Endothelial cell of umbilical vein (primary cell): ENCODE data around the gene RAD9A. TPM values are rescaled to one million over a fixed set of nuclear protein-coding genes. Genes with fewer than 3 reads are reported as not detected.

Experiments
- BruUV-seq: library from RNA; stranded (reverse); fragments of 400-500 nt; replicated peaks from 2 replicates; lab custom pipeline; 2021; lab: Mats Ljungman, UMichigan
- CTCF ChIA-PET: fragments of 300-600, 350-600 bp; sonication (Branson Sonifier 250); formaldehyde crosslinking; loops from one replicate; lab custom pipeline; 2021; ENCODE audit warnings: antibody characterized with exemption, inconsistent platforms; lab: Charles Lee
- POLR2A ChIA-PET: fragments of 300-600, 350-600 bp; sonication (Branson Sonifier 250); formaldehyde crosslinking; loops from one replicate; lab custom pipeline; 2021; ENCODE audit warnings: antibody characterized with exemption, inconsistent platforms; lab: Charles Lee
- DNase-seq: peaks from one replicate; pipeline ENCODE4 v3.0.0-alpha.2; 2011; ENCODE audit warnings: low read depth, low spot score
- FAIRE-seq: peaks from 2 replicates; lab custom pipeline; 2011; peaks lifted over from hg19 to GRCh38; lab: Jason Lieb, UNC
- H2AFZ ChIP-seq: 2 replicates; pipeline ENCODE4 v1.6.0; 2012; ENCODE audit warnings: low read depth, low read length, control low read depth, inconsistent platforms
- H3K27ac ChIP-seq: 2 replicates; pipeline ENCODE4 v1.5.1; 2011; ENCODE audit warnings: low read depth, mild to moderate bottlenecking, control low read depth, low read length, moderate library complexity; ENCODE audit not compliant: insufficient read depth
- H3K27me3 ChIP-seq, 2 experiments: 2 replicates each; pipeline versions ENCODE4 v1.6.0 to v1.6.1; 2011; ENCODE audit warnings: low read length in 2 of 2, mixed read lengths in 1 of 2; ENCODE audit not compliant: control insufficient read depth in 2 of 2, insufficient read depth in 2 of 2
- H3K36me3 ChIP-seq, 2 experiments: 2 replicates in 1 of 2; 3 replicates in 1 of 2; pipeline ENCODE4 v1.5.1; 2011; ENCODE audit warnings: low read length in 2 of 2, mild to moderate bottlenecking in 1 of 2, moderate library complexity in 1 of 2; ENCODE audit not compliant: control insufficient read depth in 2 of 2, insufficient read depth in 2 of 2; ENCODE audit errors: extremely low read depth in 1 of 2
- H3K4me1 ChIP-seq: 3 replicates; pipeline ENCODE4 v1.5.1; 2011; ENCODE audit warnings: mild to moderate bottlenecking, low read length; ENCODE audit not compliant: control insufficient read depth, insufficient read depth; ENCODE audit errors: extremely low read depth
- H3K4me2 ChIP-seq: 2 replicates; pipeline ENCODE4 v1.6.1; 2011; ENCODE audit warnings: low read length, control low read depth, mixed read lengths; ENCODE audit not compliant: insufficient read depth
- H3K4me3 ChIP-seq, 3 experiments: fragments of 200-600 bp in 1 of 3; sonication (generic), shearing (Covaris generic) in 1 of 3; replicated peaks in 1 of 3; 2 replicates each; pipeline ENCODE4 v1.5.1; 2011 to 2016; ENCODE audit warnings: control low read depth in 3 of 3, low read length in 3 of 3, mild to moderate bottlenecking in 2 of 3, inconsistent platforms in 1 of 3, low read depth in 1 of 3, moderate library complexity in 1 of 3; ENCODE audit not compliant: insufficient read depth in 1 of 3
- H3K79me2 ChIP-seq: 2 replicates; pipeline ENCODE4 v1.6.0; 2012; ENCODE audit warnings: low read length, inconsistent platforms; ENCODE audit not compliant: control insufficient read depth, insufficient read depth
- H3K9ac ChIP-seq: replicated peaks from 2 replicates; pipeline ENCODE3; 2011; ENCODE audit warnings: low read length, control low read depth; ENCODE audit not compliant: insufficient read depth; ENCODE audit errors: extremely low read depth
- H3K9me1 ChIP-seq: replicated peaks from 3 replicates; pipeline ENCODE4 v1.6.0; 2011; ENCODE audit warnings: mild to moderate bottlenecking, low read length; ENCODE audit not compliant: control insufficient read depth, insufficient read depth; ENCODE audit errors: extremely low read depth
- H3K9me3 ChIP-seq: replicated peaks from 2 replicates; pipeline ENCODE4 v1.5.1; 2012; ENCODE audit warnings: low read length, inconsistent platforms; ENCODE audit not compliant: control insufficient read depth, insufficient read depth
- H4K20me1 ChIP-seq: replicated peaks from 2 replicates; pipeline ENCODE3; 2011; ENCODE audit warnings: mild to moderate bottlenecking, low read length; ENCODE audit not compliant: control insufficient read depth, insufficient read depth; ENCODE audit errors: extremely low read depth
- CTCF ChIP-seq, 2 donors: IDR thresholded peaks; 1 replicate in 1 of 2; 2 replicates in 1 of 2; pipeline ENCODE4 v1.5.1; 2011; ENCODE audit warnings: low read length in 2 of 2, mild to moderate bottlenecking in 2 of 2, moderate library complexity in 2 of 2, control low read depth in 1 of 2, inconsistent platforms in 1 of 2, low read depth in 1 of 2; ENCODE audit not compliant: insufficient read depth in 1 of 2; ENCODE audit errors: extremely low read depth in 1 of 2
- EZH2 ChIP-seq: IDR thresholded peaks from 2 replicates; pipeline ENCODE4 v1.6.1; 2012; ENCODE audit warnings: borderline replicate concordance, low read depth, mild to moderate bottlenecking, moderate library complexity, low read length, inconsistent platforms; ENCODE audit not compliant: severe bottlenecking
- FOS ChIP-seq: IDR thresholded peaks from 2 replicates; pipeline ENCODE4 v1.6.1; 2011; ENCODE audit warnings: mild to moderate bottlenecking, low read length, moderate library complexity, borderline replicate concordance; ENCODE audit not compliant: insufficient read depth
- GATA2 ChIP-seq: IDR thresholded peaks from 2 replicates; pipeline ENCODE4 v1.7.0; 2011; ENCODE audit warnings: low read depth, mild to moderate bottlenecking, moderate library complexity, mixed read lengths, low read length; ENCODE audit not compliant: insufficient read length, insufficient read depth
- JUN ChIP-seq: IDR thresholded peaks from 2 replicates; pipeline ENCODE4 v1.6.1; 2011; ENCODE audit warnings: borderline replicate concordance, low read depth; ENCODE audit not compliant: insufficient read length, insufficient read depth
- MAX ChIP-seq: IDR thresholded peaks from 2 replicates; pipeline ENCODE4 v1.6.1; 2011; ENCODE audit not compliant: insufficient read depth, insufficient read length
- MYC ChIP-seq: IDR thresholded peaks from one replicate; pipeline ENCODE4 v1.6.1; 2011; ENCODE audit warnings: mild to moderate bottlenecking, low read depth, low read length
- POLR2A ChIP-seq: IDR thresholded peaks from 2 replicates; pipeline ENCODE4 v1.6.1; 2012; ENCODE audit warnings: low read depth, mild to moderate bottlenecking, control low read depth, low read length
- POLR2AphosphoS5 ChIP-seq: IDR thresholded peaks from 2 replicates; pipeline ENCODE4 v1.6.1; 2012; ENCODE audit warnings: low read depth, mild to moderate bottlenecking, control low read depth, low read length, moderate library complexity; ENCODE audit not compliant: insufficient read depth
- dilution Hi-C: fragments of 300-500 bp; cut with MboI; formaldehyde crosslinking; loops from one replicate; pipeline ENCODE4 v1.15.0; 2019; ENCODE audit warnings: low sequenced_read_pairs; ENCODE audit not compliant: extremely low pct_ligation_motif_present
- intact Hi-C: fragments of 100-400 bp; cut with micrococcal nuclease; formaldehyde crosslinking; loops from one replicate; pipeline ENCODE4 v1.10.0; 2022
- polyA plus RNA-seq, 4 experiments: library from polyadenylated mRNA; depleted of rRNA in 3 of 4; stranded (reverse) in 3 of 4; unstranded in 1 of 4; fragments of >200 nt; gene quantifications; 2 replicates each; pipeline versions ENCODE4 v1.2.1 to v1.2.3, GENCODE V29; 2011 to 2012; ENCODE audit warnings: missing spikeins in 1 of 4
- total RNA-seq: library from RNA; stranded (reverse); gene quantifications from 2 replicates; pipeline ENCODE4 v1.2.3, GENCODE V29; 2021

The RAD9A gene
- total and polyA plus RNA-seq, 2 donors (not counting 3 experiments of a cell fraction or from before 2014, with no cell fraction given), result 18.4 to 22.2 TPM

GRCh38 chr11:67400251-67400941, 8.6 kb downstream of the RAD9A start:
- H3K27me3 ChIP-seq, result no peaks in the 10 kb centered on the region
- no peaks in the 10 kb centered on the region for H4K20me1 ChIP-seq
- ChIA-PET CTCF (interaction anchor here (1.0 to 4.2 kb wide), 17 partner anchors 8 to 105 kb away, joined by 3 to 32 read pairs (median 11); partner anchors contain the start of genes AIP, PITPNM1, RAD9A and RPS6KB2), POLR2A (no interaction called here)
- no TSS peak for BruUV-seq
- intact Hi-C loops (no loop called here), dilution Hi-C loops (no loop called here)
- peak overlapping the region; percentile 79 to 89 (median 89) for H3K4me3 ChIP-seq
- no peaks in the 10 kb centered on the region for H3K9me1 ChIP-seq
- peaks cover 19% of the 10 kb centered on the region for H3K79me2 ChIP-seq
- DNase-seq (no peak), FAIRE-seq (no peak)
- peak overlapping the region; percentile 73 for H3K4me2 ChIP-seq
- peaks cover 19% of the 10 kb centered on the region for H3K4me1 ChIP-seq
- H3K27ac ChIP-seq, result no peak overlapping the region
- peaks cover 6 to 25% of the 10 kb centered on the region in 2 experiments for H3K36me3 ChIP-seq
- no peaks in the 10 kb centered on the region for H3K9me3 ChIP-seq
- TF ChIP-seq MYC (no peak), FOS (no peak), JUN (no peak), GATA2 (no peak), POLR2AphosphoS5 (no peak), POLR2A (no peak), MAX (no peak), EZH2 (no peak), CTCF (IDR thresholded peaks at IDR 0.05; ENCODE audit: extremely low read depth in 1 of 2, insufficient read depth in 1 of 2, low read depth in 1 of 2, low read length in 2 of 2) (no peak)
- peak overlapping the region; percentile 89 for H3K9ac ChIP-seq
- H2AFZ ChIP-seq, result no peak overlapping the region
